GM18867 (cell line): Measurements from ENCODE around the gene FOXK2.

Experiments used
- ATAC-seq: cut with Tn5 transposase; IDR thresholded peaks from one replicate; pipeline ENCODE4 v1.9.1; 2021; ENCODE audit warnings: mild to moderate bottlenecking, moderate library complexity; ENCODE audit not compliant: unreplicated experiment

The FOXK2 gene

GRCh38 chr17:82587234-82588086 lies 67.9 kb downstream of the FOXK2 start:
- no peak for ATAC-seq

GRCh38 chr17:82588266-82589175 lies 69.0 kb downstream of the FOXK2 start:
- no peak for ATAC-seq

GRCh38 chr17:82589851-82590180 lies 70.3 kb downstream of the FOXK2 start:
- no peak for ATAC-seq

- ATAC-seq, result no peak
Measured at GRCh38 chr17:82590216-82590615, 70.7 kb downstream of the FOXK2 start.

GRCh38 chr17:82590881-82591539 lies 71.5 kb downstream of the FOXK2 start:
- ATAC-seq, result no peak

GRCh38 chr17:82592289-82592766 lies 72.8 kb downstream of the FOXK2 start:
- no peak for ATAC-seq

GRCh38 chr17:82592767-82593589 lies 73.4 kb downstream of the FOXK2 start:
- no peak for ATAC-seq

- no peak for ATAC-seq
Measured at GRCh38 chr17:82593590-82594087, 74.1 kb downstream of the FOXK2 start.

- no peak for ATAC-seq
Measured at GRCh38 chr17:82594571-82594970, 75.0 kb downstream of the FOXK2 start.

- no peak for ATAC-seq
Measured at GRCh38 chr17:82595893-82596292, 76.4 kb downstream of the FOXK2 start.

- no peak for ATAC-seq
Measured at GRCh38 chr17:82596296-82596695, 76.8 kb downstream of the FOXK2 start.

- no peak for ATAC-seq
Measured at GRCh38 chr17:82596837-82597672, 77.5 kb downstream of the FOXK2 start.

GRCh38 chr17:82598256-82599119 lies 79.0 kb downstream of the FOXK2 start:
- no peak for ATAC-seq

GRCh38 chr17:82599674-82600661 lies 80.4 kb downstream of the FOXK2 start:
- ATAC-seq, result no peak

- ATAC-seq, result no peak
Measured at GRCh38 chr17:82600731-82601446, 81.4 kb downstream of the FOXK2 start.

- ATAC-seq, result no peak
Measured at GRCh38 chr17:82601447-82602000, 82.0 kb downstream of the FOXK2 start.
